NCI-H187 (cell line): Measurements from ENCODE around the gene NLRP9.

Experiments
- DNase-seq, 2 experiments: peaks; one replicate each; lab custom pipeline; 2025; lab: John Stamatoyannopoulos, UW

NLRP9 gene

DNA sequence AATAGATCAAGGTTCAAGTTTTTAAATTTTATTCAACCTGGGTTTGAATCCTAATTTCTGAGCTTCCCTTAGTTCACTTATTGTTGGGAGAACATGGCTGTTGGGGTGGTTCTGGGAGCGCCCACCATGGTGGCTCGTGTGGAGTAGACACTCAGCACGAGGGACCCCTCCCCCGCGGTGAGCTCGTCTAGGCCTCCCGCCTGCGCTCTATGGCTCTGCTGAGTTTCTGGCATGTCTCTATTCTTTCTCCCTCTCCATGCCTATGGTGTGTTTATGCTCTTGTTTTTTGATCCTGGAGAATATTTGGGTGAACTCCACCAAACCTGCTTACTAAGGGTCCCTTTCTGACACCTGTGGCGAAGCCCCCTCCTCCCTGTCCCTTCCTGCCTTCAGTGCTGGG, 64.7 kb downstream of the NLRP9 start:
- no peak for DNase-seq

DNA sequence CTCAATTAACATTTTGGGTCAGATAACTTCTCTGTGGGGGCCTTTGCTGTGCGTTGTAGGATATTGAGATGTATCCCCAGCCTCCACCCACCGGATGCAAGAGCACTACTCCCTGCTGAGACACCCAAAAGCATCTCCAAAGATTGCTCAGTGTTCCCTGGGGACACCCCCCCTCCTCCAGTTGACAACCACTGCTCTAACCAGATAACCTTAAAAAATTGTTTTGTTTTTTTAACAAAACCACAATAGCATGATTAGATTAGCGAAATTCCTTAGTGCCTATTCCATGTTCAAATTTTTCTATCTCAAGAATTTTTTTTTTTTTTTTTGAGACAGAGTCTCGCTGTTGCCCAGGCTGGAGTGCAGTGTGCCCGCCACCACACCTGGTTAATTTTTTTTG, 65.8 kb downstream of the NLRP9 start:
- no peak for DNase-seq

DNA sequence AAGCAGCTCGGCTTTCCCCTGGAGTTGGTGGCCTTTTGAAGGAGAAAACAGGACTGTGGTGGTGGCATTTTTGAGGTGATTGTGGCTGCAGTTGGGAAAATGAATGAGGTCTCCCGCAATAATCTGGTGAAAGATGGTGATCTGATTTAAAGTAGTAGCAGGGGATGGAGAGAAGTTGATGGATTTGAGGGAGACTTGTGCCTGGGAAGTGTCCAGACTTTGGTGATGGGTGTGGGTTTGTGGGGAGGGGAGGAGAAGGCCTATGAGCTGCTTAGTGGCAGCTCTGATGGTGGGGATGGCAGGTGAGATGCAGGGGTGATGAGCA, 67.2 kb downstream of the NLRP9 start:
- no peak for DNase-seq

DNA sequence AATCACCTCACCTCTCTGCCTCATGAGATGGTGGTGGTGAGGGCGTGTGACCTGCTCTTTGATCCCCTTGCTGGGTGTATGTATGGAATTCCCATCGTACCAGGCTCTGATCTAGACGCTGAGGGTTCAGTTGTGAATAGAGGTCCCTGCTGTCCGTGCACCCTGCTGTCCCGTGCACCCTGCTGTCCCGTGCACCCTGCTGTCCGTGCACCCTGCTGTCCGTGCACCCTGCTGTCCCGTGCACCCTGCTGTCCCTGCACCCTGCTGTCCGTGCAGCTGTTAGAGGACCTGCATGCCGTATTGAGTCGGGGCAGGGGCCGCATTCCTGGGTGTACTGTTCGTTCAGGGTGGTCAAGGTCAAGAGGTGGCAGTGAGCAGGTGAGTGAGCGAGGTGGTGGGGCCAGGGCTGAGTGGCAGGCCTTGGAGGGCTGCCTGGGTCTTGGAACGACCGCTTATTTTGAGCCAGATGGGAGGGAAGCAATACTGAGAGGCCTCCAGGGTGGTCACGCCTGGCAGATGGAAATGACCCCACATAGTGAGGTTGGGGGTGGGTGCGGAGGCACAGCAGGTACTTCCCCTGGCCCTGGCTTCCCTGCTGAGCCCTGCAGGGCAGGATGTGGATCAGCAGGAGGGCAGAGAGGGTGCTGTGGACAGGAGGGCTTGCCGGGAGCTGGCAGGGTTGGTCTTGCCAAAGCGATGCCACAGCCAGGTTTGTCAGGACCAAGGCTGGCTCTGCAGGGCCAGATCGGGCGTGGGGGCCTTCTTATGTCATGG, 67.7 kb downstream of the NLRP9 start:
- DNase-seq = no peak

DNA sequence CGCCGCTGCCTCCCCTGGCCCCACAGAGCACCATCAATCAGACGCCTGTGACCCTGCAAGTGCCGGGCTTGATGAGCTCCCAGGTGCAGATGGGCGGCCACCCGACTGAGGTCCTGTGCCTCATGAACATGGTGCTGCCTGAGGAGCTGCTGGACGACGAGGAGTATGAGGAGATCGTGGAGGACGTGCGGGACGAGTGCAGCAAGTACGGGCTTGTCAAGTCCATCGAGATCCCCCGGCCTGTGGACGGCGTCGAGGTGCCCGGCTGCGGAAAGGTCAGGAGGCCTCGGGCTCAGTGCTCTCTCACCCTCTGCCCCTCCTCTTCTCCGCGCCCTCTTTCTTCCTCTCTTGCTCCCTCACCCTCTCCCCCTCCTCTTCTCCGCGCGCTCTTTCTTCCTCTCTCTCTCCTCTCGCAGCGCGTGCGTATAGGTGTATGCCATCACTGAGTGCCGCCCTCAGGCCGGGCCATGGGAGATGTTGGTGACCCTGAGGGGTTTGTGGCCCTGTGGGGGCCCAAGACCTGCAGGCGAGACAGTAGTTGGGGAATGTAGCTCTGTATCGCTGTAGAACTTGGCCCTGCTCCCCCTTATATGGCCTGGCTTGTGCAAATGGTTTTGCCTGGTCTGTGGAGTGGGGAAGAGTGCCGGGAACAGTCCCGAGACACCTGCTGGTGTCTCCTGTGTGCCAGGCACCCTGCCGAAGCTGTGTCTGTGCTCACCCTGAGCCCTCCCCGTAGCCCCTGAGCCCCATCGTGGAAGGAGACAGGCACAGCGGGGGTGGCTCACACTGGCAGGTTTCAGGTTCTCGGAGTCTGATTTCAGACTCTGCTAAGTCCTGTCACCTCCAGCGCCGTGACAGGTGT, 68.6 kb downstream of the NLRP9 start:
- DNase-seq = no peak

DNA sequence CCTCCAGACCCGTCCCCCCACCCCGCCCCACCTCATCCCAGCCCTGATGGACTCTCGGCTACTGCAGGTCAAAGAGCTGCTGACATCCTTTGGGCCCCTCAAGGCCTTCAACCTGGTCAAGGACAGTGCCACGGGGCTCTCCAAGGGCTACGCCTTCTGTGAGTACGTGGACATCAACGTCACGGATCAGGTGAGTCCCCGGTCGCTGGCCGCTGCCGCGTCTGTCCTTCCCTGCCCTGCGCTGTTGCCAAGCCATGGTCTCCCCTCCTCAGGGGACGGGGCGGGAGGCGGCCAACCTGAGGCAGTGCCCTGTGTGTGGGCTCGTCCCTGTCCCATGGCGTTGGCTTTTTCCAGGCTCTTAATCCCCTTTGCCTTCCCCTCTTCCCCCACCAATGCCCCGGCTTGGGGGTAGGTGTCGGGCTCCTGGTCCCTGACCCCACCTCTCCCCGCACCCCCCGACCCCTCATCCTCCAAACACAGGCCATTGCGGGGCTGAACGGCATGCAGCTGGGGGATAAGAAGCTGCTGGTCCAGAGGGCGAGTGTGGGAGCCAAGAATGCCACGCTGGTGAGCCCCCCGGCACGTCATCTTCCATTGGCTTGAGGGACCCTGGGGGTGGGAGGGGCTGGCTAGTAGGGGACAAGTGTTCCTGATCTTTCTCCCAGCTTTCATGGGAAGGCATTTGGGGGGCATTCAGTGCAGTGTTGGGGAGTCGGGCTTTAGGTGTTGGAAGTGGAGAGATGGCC, 69.4 kb downstream of the NLRP9 start:
- DNase-seq = no peak

DNA sequence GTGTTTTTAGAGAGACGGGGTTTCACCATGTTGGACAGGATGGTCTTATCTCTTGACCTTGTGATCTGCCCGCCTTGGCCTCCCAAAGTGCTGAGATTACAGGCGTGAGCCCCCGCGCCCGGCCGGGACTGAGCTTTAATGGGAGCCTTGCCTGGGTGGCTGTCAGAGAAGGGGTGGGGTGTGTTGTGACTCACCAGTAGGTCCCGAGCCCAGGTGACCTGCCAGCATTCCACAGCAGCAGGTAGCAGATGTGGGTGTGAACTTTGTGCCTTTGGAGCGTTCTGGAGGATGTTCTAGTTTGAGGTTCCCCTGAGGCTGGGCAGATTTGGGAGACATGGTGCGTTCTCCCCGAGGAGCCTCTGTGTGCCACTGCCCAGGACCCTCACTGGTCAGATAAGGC, 70.2 kb downstream of the NLRP9 start:
- DNase-seq = no peak

DNA sequence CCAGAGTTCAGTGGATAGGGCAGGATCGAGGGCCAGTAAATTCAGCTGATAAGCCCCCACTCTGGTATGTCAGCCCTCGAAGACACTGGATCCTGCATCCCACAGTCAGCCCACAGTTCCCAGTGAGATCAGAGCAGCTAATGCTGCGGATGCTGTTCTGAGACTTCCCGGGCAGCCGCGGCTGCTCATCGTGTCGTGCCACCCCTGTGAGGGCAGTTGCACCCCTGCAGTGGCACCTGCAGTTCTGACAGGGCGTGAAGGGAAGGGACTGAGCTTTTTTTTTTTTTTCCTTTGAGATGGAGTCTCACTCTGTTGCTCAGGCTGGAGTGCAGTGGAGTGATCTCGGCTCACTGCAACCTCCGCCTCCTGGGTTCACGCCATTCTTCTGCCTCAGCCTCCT, 70.7 kb downstream of the NLRP9 start:
- no peak for DNase-seq

DNA sequence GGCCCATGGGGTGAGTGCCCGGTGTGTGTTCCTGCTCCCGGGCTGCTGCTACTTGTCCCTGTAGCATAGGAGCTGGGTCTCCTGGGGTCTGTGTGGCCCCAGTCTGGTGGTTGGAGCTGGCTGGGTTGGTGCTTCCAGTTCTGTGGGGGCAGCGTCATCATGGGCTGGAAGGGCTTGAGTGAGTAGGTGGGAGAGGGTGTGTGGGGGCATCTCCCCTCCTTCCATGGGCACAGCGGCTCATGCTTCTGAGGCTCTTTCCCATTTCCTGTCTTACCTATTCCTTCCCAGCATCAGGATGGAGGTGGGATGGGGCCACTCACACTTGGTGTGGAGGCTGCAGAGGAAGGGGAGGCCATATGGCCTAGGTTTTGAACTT, 71.2 kb downstream of the NLRP9 start:
- DNase-seq = no peak

DNA sequence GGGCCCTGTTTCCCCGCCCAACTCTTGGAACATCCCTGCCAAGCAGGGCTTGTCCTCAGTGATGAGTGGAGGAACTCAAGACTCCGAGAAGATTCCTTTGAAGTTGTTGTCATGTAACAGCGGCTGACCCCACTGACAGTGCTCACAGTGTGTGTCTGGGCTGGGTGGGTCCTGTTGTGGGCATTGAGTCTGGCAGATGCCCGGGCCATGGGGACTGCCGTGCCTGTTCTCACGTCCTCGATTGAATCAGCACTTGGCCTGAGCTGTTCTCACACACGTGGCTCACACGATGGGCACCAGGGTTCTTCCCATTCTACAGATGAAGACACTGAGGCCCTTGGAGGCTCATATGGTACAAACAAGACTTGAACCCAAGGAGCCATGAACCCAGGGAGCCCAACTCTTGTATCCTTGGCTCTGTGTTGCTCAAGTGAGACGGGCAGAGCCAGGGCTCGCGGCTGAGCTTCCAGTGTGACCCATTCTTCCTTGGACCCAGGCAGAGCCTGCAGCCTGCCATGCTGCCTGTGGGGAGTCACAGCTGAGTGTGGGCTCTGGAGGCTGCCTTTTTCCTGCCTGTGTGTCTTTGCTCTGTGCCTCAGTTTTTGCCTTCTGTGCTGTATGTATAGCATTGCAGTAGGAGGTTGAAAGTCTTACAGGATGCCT, 71.7 kb downstream of the NLRP9 start:
- DNase-seq = no peak

DNA sequence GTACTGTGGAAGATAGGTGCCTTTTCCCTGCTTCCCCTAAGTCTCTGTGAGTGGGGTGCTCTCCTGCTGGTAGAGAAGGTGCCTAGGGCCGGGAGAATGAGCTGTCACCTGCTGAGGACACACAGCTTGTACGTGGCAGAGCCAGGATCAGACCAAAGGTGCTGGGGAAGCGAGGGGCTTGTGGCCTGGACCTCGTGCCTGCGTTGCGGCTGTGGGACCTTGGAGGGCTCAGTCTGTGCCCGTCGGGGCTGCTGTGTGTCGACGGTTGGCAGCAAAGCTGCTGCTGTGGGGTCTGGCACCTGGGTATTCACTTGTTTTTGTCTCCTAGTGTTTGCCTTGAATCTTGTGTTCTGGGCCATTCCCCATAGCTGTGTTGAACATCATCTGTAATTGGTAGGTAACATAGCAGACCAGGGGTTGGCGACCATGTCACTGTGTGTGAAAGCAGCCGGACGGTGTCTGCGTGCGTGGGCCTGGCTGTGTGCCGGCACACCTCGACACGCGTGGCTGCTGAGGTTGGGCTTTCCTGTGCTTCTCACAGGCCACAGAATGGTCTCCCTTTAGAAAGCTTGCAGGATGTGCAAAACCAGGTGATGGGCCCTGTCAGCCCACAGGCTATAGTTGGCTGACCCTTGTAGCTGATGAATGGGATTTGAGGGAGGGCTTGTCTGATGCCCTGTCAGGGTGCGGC, 74.2 kb downstream of the NLRP9 start:
- DNase-seq = no peak

DNA sequence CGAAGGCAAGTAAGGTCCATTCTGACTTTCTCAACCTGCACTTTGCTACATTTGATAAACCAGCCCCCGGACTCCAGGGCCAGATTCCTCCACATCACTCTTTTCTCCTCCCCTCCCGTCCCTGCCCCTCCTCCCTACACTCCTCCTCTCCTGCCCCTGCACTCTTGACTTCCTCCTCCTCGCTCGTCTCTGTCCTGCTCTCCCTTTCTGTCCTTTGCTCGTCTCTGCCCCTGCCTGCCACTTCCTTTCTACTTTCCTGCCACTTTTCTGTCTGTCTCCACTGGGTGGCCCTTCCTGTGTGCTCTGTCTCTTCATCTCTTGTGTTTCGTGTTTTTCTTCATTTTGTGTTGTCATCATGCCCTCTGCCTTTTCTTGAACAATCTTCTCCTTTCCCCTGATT, 76.4 kb downstream of the NLRP9 start:
- no peak for DNase-seq

DNA sequence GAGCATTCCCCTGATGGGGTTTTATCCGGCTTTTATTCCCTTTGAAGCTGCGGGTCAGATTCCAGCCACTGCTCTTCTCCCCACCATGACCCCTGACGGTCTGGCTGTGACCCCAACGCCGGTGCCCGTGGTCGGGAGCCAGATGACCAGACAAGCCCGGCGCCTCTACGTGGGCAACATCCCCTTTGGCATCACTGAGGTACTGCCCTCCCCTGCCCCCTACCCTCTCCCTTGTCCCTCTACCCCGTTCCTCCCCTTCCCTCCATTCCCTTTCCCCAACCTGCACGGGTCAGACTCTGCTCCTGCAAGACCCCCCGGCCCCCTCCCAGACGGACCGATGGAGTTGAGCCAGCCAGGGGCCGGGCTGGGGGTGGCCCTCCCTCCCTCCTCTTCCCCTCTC, 77.2 kb downstream of the NLRP9 start:
- DNase-seq = no peak

DNA sequence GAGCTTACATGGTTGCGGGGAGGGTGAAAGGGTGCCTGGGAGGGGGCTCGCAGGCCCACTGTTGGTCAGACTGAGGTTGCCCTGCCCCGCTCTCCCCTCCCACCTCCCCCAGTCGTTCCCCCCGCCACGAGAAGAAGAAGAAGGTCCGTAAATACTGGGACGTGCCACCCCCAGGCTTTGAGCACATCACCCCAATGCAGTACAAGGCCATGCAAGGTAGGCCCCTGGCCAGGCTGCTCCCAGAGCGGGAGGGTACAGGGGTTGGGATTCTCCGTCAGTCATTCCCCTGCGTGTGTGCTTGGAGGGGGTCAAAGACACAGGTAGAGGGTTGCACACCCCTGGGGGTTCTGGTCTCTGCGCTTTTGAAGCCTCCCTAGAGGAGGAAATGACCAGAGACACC, 77.8 kb downstream of the NLRP9 start:
- no peak for DNase-seq

DNA sequence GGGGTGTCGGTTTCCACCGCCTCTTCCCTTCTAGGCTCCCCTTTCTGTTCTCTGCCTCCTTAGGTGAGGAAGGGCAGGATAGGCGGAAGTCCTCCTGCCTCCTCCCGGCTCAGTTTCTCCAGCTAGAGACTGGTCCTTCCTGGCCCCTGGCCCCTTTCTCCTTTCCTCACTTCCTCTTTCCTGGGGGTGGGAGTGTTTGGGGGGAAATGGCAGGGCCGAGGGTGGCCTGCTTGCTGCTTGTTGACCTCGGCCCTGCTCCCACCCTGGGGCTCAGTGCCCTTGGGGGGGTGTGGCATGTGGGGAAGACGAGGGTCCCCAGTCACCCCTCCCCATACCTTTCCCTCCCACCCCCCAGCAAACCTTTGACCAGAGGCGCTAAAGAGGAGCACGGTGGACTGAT, 78.4 kb downstream of the NLRP9 start:
- no peak for DNase-seq

DNA sequence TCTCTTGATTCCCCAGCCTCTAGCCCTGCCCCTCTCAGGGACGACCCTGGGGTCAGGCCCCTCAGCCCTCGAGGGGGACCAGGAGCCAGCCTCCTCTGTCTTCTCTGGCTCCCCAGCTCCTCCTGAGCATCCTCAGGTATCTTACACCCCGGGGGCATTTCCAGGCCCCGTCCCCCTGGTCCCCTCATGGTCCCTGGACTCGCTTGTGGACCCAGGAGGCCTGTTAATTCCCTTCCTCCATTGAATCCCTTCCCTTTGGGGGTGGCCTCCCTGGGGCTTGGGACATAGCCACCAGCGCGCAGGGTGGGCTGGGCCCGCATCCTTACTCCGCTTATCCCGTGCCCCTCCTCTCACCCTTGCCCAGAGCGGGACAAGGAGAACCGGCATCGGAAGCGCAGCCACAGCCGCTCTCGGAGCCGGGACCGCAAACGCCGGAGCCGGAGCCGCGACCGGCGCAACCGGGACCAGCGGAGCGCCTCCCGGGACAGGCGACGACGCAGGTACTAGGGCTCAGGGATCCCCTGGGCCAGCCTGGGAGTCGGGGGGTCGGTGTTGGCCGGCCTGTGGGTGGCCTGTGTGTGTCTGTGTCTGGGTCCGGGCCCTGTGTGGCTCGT, 79.2 kb downstream of the NLRP9 start:
- DNase-seq = no peak
